HTR-8/SVneo (cell line): ENCODE data around the gene CCNY.
"Not testable (repeated sequence)": the region's sequence is repeated elsewhere in the genome, so short reads cannot be mapped to it uniquely, and the experiment has no call there.

Experiments used
- DNase-seq: peaks from one replicate; pipeline ENCODE4 v3.0.0; 2011; ENCODE audit warnings: low spot score, mixed read lengths; ENCODE audit not compliant: insufficient read length
- FAIRE-seq: peaks from 2 replicates; lab custom pipeline; 2011; peaks lifted over from hg19 to GRCh38; lab: Jason Lieb, UNC

CCNY gene

GRCh38 chr10:35501923-35502322 lies 165.6 kb downstream of the CCNY start:
- FAIRE-seq (no peak), DNase-seq (no peak)

- DNase-seq (no peak), FAIRE-seq (no peak)
Observed at GRCh38 chr10:35502692-35503091, 166.4 kb downstream of the CCNY start.

GRCh38 chr10:35503578-35503977 lies 167.3 kb downstream of the CCNY start:
- DNase-seq (no peak), FAIRE-seq (no peak)

GRCh38 chr10:35504132-35504531 lies 167.8 kb downstream of the CCNY start:
- no peak for DNase-seq

GRCh38 chr10:35505241-35505873 lies 169.0 kb downstream of the CCNY start:
- DNase-seq (no peak), FAIRE-seq (no peak)

More at GRCh38 chr10:35504132-35504531, 167.8 kb downstream of the CCNY start:
- no peak for FAIRE-seq

- DNase-seq = no peak
- FAIRE-seq = no peak
Observed at GRCh38 chr10:35506741-35507140, 170.4 kb downstream of the CCNY start.

GRCh38 chr10:35507519-35508109 lies 171.3 kb downstream of the CCNY start:
- FAIRE-seq (no peak), DNase-seq (no peak)

- no peak for DNase-seq
- no peak for FAIRE-seq
Observed at GRCh38 chr10:35508647-35509046, 172.3 kb downstream of the CCNY start.

GRCh38 chr10:35510891-35511290 lies 174.6 kb downstream of the CCNY start:
- no peak for DNase-seq
- no peak for FAIRE-seq

- DNase-seq (no peak), FAIRE-seq (no peak)
Observed at GRCh38 chr10:35511647-35512046, 175.3 kb downstream of the CCNY start.

- DNase-seq = no peak
- no peak for FAIRE-seq
Observed at GRCh38 chr10:35516102-35516670, 179.9 kb downstream of the CCNY start.

GRCh38 chr10:35517431-35518181 lies 181.3 kb downstream of the CCNY start:
- DNase-seq (no peak), FAIRE-seq (no peak)

GRCh38 chr10:35518187-35518586 lies 181.9 kb downstream of the CCNY start:
- not testable (repeated sequence) for FAIRE-seq, DNase-seq

- no peak for DNase-seq
- FAIRE-seq = no peak
Observed at GRCh38 chr10:35520996-35521395, 184.7 kb downstream of the CCNY start.

GRCh38 chr10:35523670-35524225 lies 187.4 kb downstream of the CCNY start:
- no peak for FAIRE-seq
- DNase-seq = no peak

- DNase-seq (no peak), FAIRE-seq (no peak)
Observed at GRCh38 chr10:35526746-35527145, 190.4 kb downstream of the CCNY start.

GRCh38 chr10:35532141-35532540 lies 195.8 kb downstream of the CCNY start:
- DNase-seq = no peak
- FAIRE-seq = peak; percentile 13

- no peak for DNase-seq
- peak; percentile 55 for FAIRE-seq
Observed at GRCh38 chr10:35533565-35533964, 197.3 kb downstream of the CCNY start.

- DNase-seq (no peak), FAIRE-seq (no peak)
Observed at GRCh38 chr10:35535136-35535535, 198.8 kb downstream of the CCNY start.

- DNase-seq = no peak
- FAIRE-seq = no peak
Observed at GRCh38 chr10:35536789-35537188, 200.5 kb downstream of the CCNY start.

- not testable (repeated sequence) for FAIRE-seq, DNase-seq
Observed at GRCh38 chr10:35537925-35538324, 201.6 kb downstream of the CCNY start.
